ENCODE results near the gene CCDC102B.

GRCh38 chr18:68800075-68800474 is 2.2 kb downstream of the CCDC102B start:
- no peak for TF ChIP-seq CTCF (IDR thresholded peaks at IDR 0.05; ENCODE audit: insufficient read depth, low read length)
- TF ChIP-seq GABPA (IDR thresholded peaks at IDR 0.05; ENCODE audit: low read depth) = no peak
